CD4-positive, CD25-positive, alpha-beta regulatory T cell (primary cell): ENCODE data around the gene AKR7A2. TPM values are rescaled to one million over a fixed set of nuclear protein-coding genes. Genes with fewer than 3 reads are reported as not detected.
A peak's percentile ranks its signal among the peaks of the same experiment; 100 is the strongest.

Source experiments
- ATAC-seq, 2 donors: fragments of 150-1000 bp; cut with Tn5 transposase; one replicate each; pipeline ENCODE4 v1.10.0; 2021; ENCODE audit warnings: low read depth in 2 of 2, moderate number of reproducible peaks in 2 of 2, moderate library complexity in 1 of 2
- DNase-seq, 3 donors: peaks; one replicate each; pipeline versions ENCODE4 v3.0.0 to v3.0.0-alpha.2; 2012 to 2022; ENCODE audit warnings: mixed read lengths in 1 of 3
- H3K27ac ChIP-seq: one replicate; pipeline ENCODE4 v1.7.0; 2013; ENCODE audit warnings: mild to moderate bottlenecking, low read length; ENCODE audit not compliant: insufficient read depth, poor library complexity, severe bottlenecking
- H3K27me3 ChIP-seq: one replicate; pipeline ENCODE4 v1.7.0; 2013; ENCODE audit warnings: low read length; ENCODE audit not compliant: control insufficient read depth, insufficient read depth
- H3K36me3 ChIP-seq: one replicate; pipeline ENCODE4 v1.7.0; 2013; ENCODE audit warnings: mild to moderate bottlenecking, low read length, moderate library complexity; ENCODE audit not compliant: control insufficient read depth, insufficient read depth
- H3K4me1 ChIP-seq: 2 replicates; pipeline ENCODE4 v1.7.0; 2013; ENCODE audit warnings: mild to moderate bottlenecking, low read length; ENCODE audit not compliant: insufficient read depth, control insufficient read depth, poor library complexity, severe bottlenecking
- H3K4me3 ChIP-seq: one replicate; pipeline ENCODE4 v1.7.0; 2013; ENCODE audit warnings: low read depth, mild to moderate bottlenecking, low read length, moderate library complexity
- H3K9me3 ChIP-seq, 2 experiments: 1 replicate in 1 of 2; 2 replicates in 1 of 2; pipeline ENCODE4 v1.7.0; 2013; ENCODE audit warnings: low read length in 2 of 2, mild to moderate bottlenecking in 1 of 2, moderate library complexity in 1 of 2; ENCODE audit not compliant: control insufficient read depth in 2 of 2
- H3K27ac Mint-ChIP-seq, 3 donors: one replicate each; pipeline ENCODE4 v1.8.0; 2020 to 2022; ENCODE audit warnings: mild to moderate bottlenecking in 3 of 3, mixed read lengths in 3 of 3, moderate library complexity in 2 of 3
- H3K27me3 Mint-ChIP-seq: one replicate; pipeline ENCODE4 v1.8.0; 2022; ENCODE audit warnings: mild to moderate bottlenecking, mixed read lengths
- H3K36me3 Mint-ChIP-seq: one replicate; pipeline ENCODE4 v1.8.0; 2020; ENCODE audit warnings: mixed read lengths
- H3K4me1 Mint-ChIP-seq, 4 donors: one replicate each; pipeline ENCODE4 v1.8.0; 2020 to 2022; ENCODE audit warnings: mixed read lengths in 4 of 4, mild to moderate bottlenecking in 1 of 4
- H3K4me3 Mint-ChIP-seq, 4 donors: one replicate each; pipeline ENCODE4 v1.8.0; 2020 to 2022; ENCODE audit warnings: mild to moderate bottlenecking in 4 of 4, mixed read lengths in 4 of 4, moderate library complexity in 3 of 4
- H3K9me3 Mint-ChIP-seq, 7 donors: one replicate each; pipeline ENCODE4 v1.8.0; 2020 to 2022; ENCODE audit warnings: mixed read lengths in 7 of 7, mild to moderate bottlenecking in 3 of 7, moderate library complexity in 2 of 7
- polyA plus RNA-seq, 4 donors: library from polyadenylated mRNA; unstranded; fragments of 300-500 nt; fragmentation: Illumina TruSeq; gene quantifications; one replicate each; pipeline ENCODE4 v1.2.3, GENCODE V29; 2021
- total RNA-seq: library from RNA; stranded (reverse); gene quantifications from one replicate; pipeline ENCODE4 v1.2.3, GENCODE V29; 2022

AKR7A2 gene
- total and polyA plus RNA-seq, 5 donors from 2014 or later, result 20.5 to 133 (median 110) TPM

DNA sequence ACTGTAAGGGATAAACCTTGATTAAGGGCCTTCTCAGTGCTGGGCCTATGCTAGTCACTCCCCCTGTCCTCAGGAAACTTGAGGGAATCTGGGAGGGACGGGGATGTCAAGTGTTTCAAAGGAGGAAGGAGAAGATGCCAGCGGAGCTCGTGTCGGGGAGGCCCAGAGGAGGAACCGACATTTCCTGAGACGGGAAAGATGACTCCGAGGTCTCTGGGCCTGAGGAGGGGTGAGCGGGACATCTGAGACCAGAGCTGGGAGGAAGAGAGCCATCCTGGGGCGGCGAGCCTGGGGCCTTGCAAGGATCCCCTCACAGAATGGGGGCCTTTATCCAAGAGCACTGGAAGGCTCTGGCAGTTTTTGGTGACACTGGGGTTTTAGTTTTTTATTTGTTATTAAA lies 10.5 kb upstream of the AKR7A2 start:
- Histone ChIP-seq H3K27me3 (no peaks in the 10 kb centered on the region), H3K4me1 (no peaks in the 10 kb centered on the region), H3K27ac (no peak overlapping the region), H3K36me3 (no peaks in the 10 kb centered on the region), H3K4me3 (no peak overlapping the region), H3K9me3 (no peaks in the 10 kb centered on the region)
- Mint-ChIP-seq H3K36me3 (peaks cover 26% of the 10 kb centered on the region), H3K27ac (no peak overlapping the region), H3K4me1 (no peaks in the 10 kb centered on the region), H3K9me3 (no peaks in the 10 kb centered on the region), H3K27me3 (no peaks in the 10 kb centered on the region), H3K4me3 (peak overlapping the region in 2 of 4 donors; percentile 24 to 63)
- no peak for DNase-seq
- ATAC-seq, result no peak

DNA sequence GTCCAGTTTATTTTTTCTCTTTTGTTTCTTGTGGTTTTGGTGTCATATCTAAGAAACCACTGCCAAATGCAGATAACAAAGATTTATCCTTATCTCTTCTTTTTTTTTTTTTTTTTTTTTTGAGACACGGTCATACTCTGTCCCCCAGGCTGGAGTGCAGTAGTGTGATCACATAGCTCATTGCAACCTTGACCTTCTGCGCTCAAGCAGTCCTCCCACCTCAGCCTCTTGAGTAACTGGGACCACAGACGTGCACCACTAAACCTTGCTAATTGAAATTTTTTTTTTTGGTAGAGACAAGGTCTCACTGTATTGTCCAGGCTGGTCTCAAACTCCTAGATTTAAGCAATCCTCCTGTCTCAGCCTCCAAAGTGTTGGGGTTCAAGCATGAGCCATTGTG lies 9.1 kb upstream of the AKR7A2 start:
- Mint-ChIP-seq H3K36me3 (peaks cover 26% of the 10 kb centered on the region), H3K4me3 (no peak overlapping the region), H3K4me1 (peaks cover 0 to 3% (median 0%) of the 10 kb centered on the region in 4 donors), H3K9me3 (no peaks in the 10 kb centered on the region), H3K27me3 (no peaks in the 10 kb centered on the region), H3K27ac (peak overlapping the region in 1 of 3 donors; percentile 56)
- DNase-seq, result no peak
- H3K27ac ChIP-seq, result no peak overlapping the region
- H3K4me3 ChIP-seq, result no peak overlapping the region
- H3K9me3 ChIP-seq, result no peaks in the 10 kb centered on the region
- no peaks in the 10 kb centered on the region for H3K27me3 ChIP-seq
- no peaks in the 10 kb centered on the region for H3K4me1 ChIP-seq
- ATAC-seq, result no peak
- no peaks in the 10 kb centered on the region for H3K36me3 ChIP-seq

DNA sequence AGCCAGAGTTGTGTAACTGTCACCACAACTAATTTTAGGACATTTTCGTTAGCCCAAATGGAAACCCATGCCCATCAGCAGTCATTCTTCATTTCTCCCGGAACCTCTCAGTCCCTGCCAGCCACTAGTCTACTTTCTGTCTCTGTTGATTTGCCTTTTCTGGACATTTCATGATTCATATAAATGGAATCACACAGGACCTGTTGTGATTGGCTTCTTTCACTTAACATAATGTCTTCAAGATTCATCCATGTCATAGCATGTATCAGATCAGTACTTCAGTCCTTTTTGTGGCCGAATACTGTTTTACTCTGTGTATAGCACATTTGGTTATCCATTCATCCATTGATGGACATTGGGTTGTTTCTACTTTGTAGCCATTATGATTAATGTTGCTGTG lies 7.3 kb upstream of the AKR7A2 start:
- no peak for ATAC-seq
- Mint-ChIP-seq H3K4me1 (peaks cover 0 to 8% (median 3%) of the 10 kb centered on the region in 4 donors), H3K27ac (no peak overlapping the region), H3K4me3 (peak overlapping the region in 1 of 4 donors; percentile 0), H3K9me3 (no peaks in the 10 kb centered on the region), H3K27me3 (no peaks in the 10 kb centered on the region), H3K36me3 (peaks cover 21% of the 10 kb centered on the region)
- Histone ChIP-seq H3K9me3 (no peaks in the 10 kb centered on the region), H3K4me3 (no peak overlapping the region), H3K4me1 (no peaks in the 10 kb centered on the region), H3K27me3 (no peaks in the 10 kb centered on the region), H3K36me3 (no peaks in the 10 kb centered on the region), H3K27ac (no peak overlapping the region)
- DNase-seq, result no peak

DNA sequence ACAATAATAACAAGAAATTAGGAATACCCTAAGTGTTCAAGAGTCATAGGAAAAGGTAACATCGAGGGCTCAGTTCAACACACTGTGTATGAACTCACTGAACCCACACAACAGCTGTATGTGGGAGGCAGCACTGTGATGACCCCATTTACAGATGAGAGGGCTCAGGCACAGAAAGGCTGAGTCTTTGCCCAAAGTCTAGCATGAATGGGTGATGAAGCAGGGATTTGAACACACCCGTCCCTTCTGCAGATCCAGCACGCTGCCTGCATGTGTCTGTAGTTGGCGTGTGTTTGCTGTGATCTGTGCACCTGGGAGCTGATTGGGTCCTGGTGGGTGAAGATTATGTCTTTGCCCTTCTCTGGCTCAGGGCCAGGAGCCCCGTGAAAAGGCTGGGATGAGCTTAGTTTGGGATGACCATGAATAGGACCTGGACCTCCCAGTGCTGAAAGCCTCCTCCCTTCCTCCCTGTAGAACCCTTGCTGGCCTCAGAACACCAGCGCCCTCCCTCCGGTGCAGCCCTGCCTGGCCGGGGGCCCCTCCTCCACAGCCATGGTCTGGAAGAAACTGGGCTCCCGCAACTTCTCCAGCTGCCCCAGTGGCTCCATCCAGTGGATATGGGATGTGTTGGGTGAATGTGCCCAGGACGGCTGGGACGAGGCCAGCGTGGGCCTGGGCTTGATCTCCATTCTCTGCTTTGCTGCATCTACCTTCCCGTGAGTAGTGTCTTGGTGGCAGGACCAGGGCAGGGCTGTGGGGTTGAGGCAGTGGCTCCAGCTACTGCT lies 5.4 kb upstream of the AKR7A2 start:
- Histone ChIP-seq H3K27ac (no peak overlapping the region), H3K27me3 (no peaks in the 10 kb centered on the region), H3K4me3 (no peak overlapping the region), H3K4me1 (peaks cover 13% of the 10 kb centered on the region), H3K36me3 (no peaks in the 10 kb centered on the region), H3K9me3 (no peaks in the 10 kb centered on the region)
- ATAC-seq (no peak), DNase-seq (no peak)
- Mint-ChIP-seq H3K27ac (no peak overlapping the region), H3K4me3 (peak overlapping the region in 1 of 4 donors; percentile 15), H3K27me3 (no peaks in the 10 kb centered on the region), H3K36me3 (peaks cover 16% of the 10 kb centered on the region), H3K9me3 (no peaks in the 10 kb centered on the region), H3K4me1 (peaks cover 0 to 23% (median 11%) of the 10 kb centered on the region in 4 donors)

DNA sequence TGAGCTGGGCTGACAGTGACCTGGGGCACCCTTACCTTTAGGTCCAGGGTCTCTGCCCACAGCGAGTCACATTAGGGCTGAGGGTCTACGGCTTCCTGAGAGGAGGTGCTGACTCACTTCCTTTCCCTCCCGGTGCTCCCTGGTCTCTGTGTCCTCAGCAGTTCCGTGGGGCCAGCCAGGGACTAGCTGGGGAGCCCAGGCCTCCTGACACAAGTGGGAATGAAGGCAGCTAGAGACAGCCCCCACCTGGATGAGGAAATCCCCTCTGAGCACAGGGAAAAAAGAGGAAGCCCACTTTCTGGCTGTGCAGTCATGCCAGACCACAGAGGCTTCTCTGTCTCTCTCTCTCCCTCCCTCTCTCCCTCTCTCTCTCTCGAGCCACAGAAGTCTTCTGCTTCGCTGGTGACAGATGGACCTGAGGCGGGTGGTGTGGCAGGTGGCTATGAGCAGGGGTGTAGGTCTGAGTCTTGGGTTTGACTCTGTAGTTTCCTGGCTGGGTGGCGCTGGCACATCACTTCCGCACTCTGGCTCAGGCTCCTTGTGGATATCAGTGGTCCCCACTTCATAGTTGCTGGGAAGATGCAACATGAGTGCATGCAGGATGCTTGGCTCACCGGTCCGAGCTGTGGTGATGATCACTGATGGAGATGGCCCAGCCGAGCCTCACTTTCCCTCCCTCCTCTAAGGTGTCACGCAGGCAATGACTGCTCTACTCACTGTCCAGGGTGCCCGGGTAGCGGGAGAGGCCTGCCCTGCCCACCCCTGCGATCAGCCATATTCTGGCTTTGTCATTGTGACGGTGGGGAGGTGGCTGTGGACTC lies 3.6 kb upstream of the AKR7A2 start:
- Histone ChIP-seq H3K36me3 (no peaks in the 10 kb centered on the region), H3K27me3 (no peaks in the 10 kb centered on the region), H3K4me3 (no peak overlapping the region), H3K27ac (no peak overlapping the region), H3K4me1 (peaks cover 25% of the 10 kb centered on the region), H3K9me3 (no peaks in the 10 kb centered on the region)
- Mint-ChIP-seq H3K27me3 (no peaks in the 10 kb centered on the region), H3K27ac (no peak overlapping the region), H3K9me3 (no peaks in the 10 kb centered on the region), H3K4me3 (peak overlapping the region in 2 of 4 donors; percentile 16 to 77), H3K4me1 (peaks cover 0 to 33% (median 18%) of the 10 kb centered on the region in 4 donors), H3K36me3 (peaks cover 15% of the 10 kb centered on the region)
- ATAC-seq, result no peak
- DNase-seq, result no peak

DNA sequence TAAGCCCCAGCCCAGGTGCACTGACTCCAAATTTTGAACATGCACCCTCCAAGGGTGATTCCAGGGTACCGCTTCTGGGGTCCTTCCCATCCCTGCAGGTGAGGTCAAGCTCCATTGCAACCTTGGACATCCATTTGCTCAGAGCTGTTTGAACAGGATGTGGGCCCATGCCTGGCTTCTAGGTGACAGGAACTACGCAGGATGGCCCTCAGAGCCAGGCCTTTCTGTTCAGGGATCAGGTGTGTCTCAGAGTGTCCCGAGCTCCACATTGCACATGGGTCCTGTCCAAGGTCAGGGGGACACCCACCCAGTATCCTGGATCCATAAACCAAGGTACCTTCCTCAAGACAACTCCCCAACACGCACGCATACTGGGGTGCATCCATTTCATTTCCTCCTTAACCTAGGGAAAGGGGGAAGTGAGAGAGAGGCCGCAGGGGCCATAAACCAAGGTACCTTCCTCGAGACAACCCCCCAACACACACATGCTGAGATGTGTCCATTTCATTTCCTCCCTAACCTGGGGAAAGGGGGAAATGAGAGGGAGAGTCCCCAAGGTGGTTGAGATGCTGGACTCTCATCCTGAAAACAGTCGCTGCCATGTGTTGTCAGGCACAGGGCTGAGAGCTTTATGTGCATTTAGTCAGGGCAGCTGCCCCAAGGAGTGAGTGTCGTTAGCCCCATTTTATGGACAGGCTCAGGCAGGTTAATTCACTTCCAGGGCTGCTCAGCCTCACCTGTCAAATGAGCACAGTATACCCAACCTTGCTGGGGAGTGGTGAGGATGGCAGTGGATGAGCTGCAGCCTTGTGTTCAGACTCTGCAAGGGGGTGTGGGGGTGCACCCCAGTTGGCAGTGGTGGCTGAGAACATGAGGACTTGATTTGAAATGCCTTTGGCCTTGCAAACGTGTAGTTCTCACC lies 2.3 kb upstream of the AKR7A2 start:
- Mint-ChIP-seq H3K27ac (no peak overlapping the region), H3K4me3 (peak overlapping the region; percentile 86 to 99 (median 89)), H3K36me3 (peaks cover 12% of the 10 kb centered on the region), H3K4me1 (peaks cover 0 to 43% (median 23%) of the 10 kb centered on the region in 4 donors), H3K27me3 (no peaks in the 10 kb centered on the region), H3K9me3 (no peaks in the 10 kb centered on the region)
- Histone ChIP-seq H3K27ac (no peak overlapping the region), H3K4me3 (no peak overlapping the region), H3K4me1 (peaks cover 26% of the 10 kb centered on the region), H3K27me3 (no peaks in the 10 kb centered on the region), H3K36me3 (no peaks in the 10 kb centered on the region), H3K9me3 (no peaks in the 10 kb centered on the region)
- no peak for DNase-seq
- ATAC-seq, result no peak

DNA sequence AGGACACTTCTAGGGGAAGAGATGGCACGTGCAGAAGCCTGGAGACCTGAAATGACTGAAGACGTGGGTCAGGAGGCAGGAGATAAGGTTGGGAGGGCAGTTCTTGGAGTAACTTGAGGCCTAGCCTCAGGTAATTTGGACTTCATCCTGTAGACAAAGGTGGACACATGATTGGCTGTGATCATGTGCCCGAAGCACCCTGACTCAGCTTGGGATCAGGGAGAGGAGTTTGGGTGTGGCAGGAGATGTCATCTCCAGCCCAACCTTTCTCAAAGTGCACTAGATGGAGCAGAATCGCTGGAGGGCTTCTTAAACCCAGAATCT lies 1.7 kb upstream of the AKR7A2 start:
- no peaks in the 10 kb centered on the region for H3K9me3 ChIP-seq
- no peak overlapping the region for H3K4me3 ChIP-seq
- no peaks in the 10 kb centered on the region for H3K9me3 Mint-ChIP-seq
- DNase-seq, result no peak
- peaks cover 3% of the 10 kb centered on the region for H3K36me3 ChIP-seq
- no peaks in the 10 kb centered on the region for H3K27me3 ChIP-seq
- peaks cover 12% of the 10 kb centered on the region for H3K36me3 Mint-ChIP-seq
- peaks cover 26% of the 10 kb centered on the region for H3K4me1 ChIP-seq
- H3K4me1 Mint-ChIP-seq, result peaks cover 0 to 49% (median 28%) of the 10 kb centered on the region in 4 donors
- ATAC-seq, result no peak
- H3K4me3 Mint-ChIP-seq, result peak overlapping the region; percentile 86 to 99 (median 89)
- H3K27ac ChIP-seq, result no peak overlapping the region
- H3K27ac Mint-ChIP-seq, result peak overlapping the region in 2 of 3 donors; percentile 59 to 82
- no peaks in the 10 kb centered on the region for H3K27me3 Mint-ChIP-seq
